ENCODE data around the gene CALML6.

The CALML6 gene

GRCh38 chr1:1900883-1901640 is 14.0 kb upstream of the CALML6 start:
- DNase-seq (ENCODE audit: low read depth, low spot score) = no peak
- Histone ChIP-seq H3K9me3 (ENCODE audit: control insufficient read depth, insufficient read depth, low read length) (no peaks in the 10 kb centered on the region), H3K36me3 (ENCODE audit: control insufficient read depth, insufficient read depth, low read length) (no peaks in the 10 kb centered on the region), H3K27ac (ENCODE audit: low read length) (no peak overlapping the region), H3K27me3 (ENCODE audit: control insufficient read depth, insufficient read depth, low read length) (no peaks in the 10 kb centered on the region), H3K4me1 (ENCODE audit: control insufficient read depth, insufficient read depth, low read length) (peaks cover 3% of the 10 kb centered on the region; the same call in 1 of the 2 replicates), H3K4me3 (ENCODE audit: low read length) (no peak overlapping the region)
- WGBS (ENCODE audit: insufficient coverage, insufficient read length) = no CpG with 5 or more reads among the region's 14 CpGs

- H3K27ac ChIP-seq (ENCODE audit: low read length) = no peak overlapping the region
- DNase-seq (ENCODE audit: low read depth, low spot score) = no peak
- peaks cover 3% of the 10 kb centered on the region; the same call in 1 of the 2 replicates for H3K4me1 ChIP-seq (ENCODE audit: control insufficient read depth, insufficient read depth, low read length)
- no CpG with 5 or more reads among the region's 13 CpGs for whole genome bisulfite sequencing (ENCODE audit: insufficient coverage, insufficient read length)
- no peaks in the 10 kb centered on the region for H3K27me3 ChIP-seq (ENCODE audit: control insufficient read depth, insufficient read depth, low read length)
- no peaks in the 10 kb centered on the region for H3K9me3 ChIP-seq (ENCODE audit: control insufficient read depth, insufficient read depth, low read length)
- H3K36me3 ChIP-seq (ENCODE audit: control insufficient read depth, insufficient read depth, low read length) = no peaks in the 10 kb centered on the region
- H3K4me3 ChIP-seq (ENCODE audit: low read length) = no peak overlapping the region
Observed at GRCh38 chr1:1901641-1902294, 13.3 kb upstream of the CALML6 start.

- H3K4me3 ChIP-seq (ENCODE audit: low read length) = no peak overlapping the region
- no peaks in the 10 kb centered on the region for H3K9me3 ChIP-seq (ENCODE audit: control insufficient read depth, insufficient read depth, low read length)
- H3K4me1 ChIP-seq (ENCODE audit: control insufficient read depth, insufficient read depth, low read length) = peaks cover 3% of the 10 kb centered on the region; the same call in 1 of the 2 replicates
- WGBS (ENCODE audit: insufficient coverage, insufficient read length) = no CpG with 5 or more reads among the region's 12 CpGs
- no peak for DNase-seq (ENCODE audit: low read depth, low spot score)
- no peaks in the 10 kb centered on the region for H3K27me3 ChIP-seq (ENCODE audit: control insufficient read depth, insufficient read depth, low read length)
- H3K27ac ChIP-seq (ENCODE audit: low read length) = no peak overlapping the region
- H3K36me3 ChIP-seq (ENCODE audit: control insufficient read depth, insufficient read depth, low read length) = no peaks in the 10 kb centered on the region
Observed at GRCh38 chr1:1903224-1903623, 11.8 kb upstream of the CALML6 start.

GRCh38 chr1:1906185-1907097 is 8.6 kb upstream of the CALML6 start:
- Histone ChIP-seq H3K4me1 (ENCODE audit: control insufficient read depth, insufficient read depth, low read length) (peaks cover 3% of the 10 kb centered on the region), H3K9me3 (ENCODE audit: control insufficient read depth, insufficient read depth, low read length) (no peaks in the 10 kb centered on the region), H3K27ac (ENCODE audit: low read length) (no peak overlapping the region)

GRCh38 chr1:1907098-1907736 is 7.8 kb upstream of the CALML6 start:
- no peaks in the 10 kb centered on the region for H3K27me3 ChIP-seq (ENCODE audit: control insufficient read depth, insufficient read depth, low read length)
- H3K27ac ChIP-seq (ENCODE audit: low read length) = no peak overlapping the region
- no peaks in the 10 kb centered on the region for H3K9me3 ChIP-seq (ENCODE audit: control insufficient read depth, insufficient read depth, low read length)
- H3K4me3 ChIP-seq (ENCODE audit: low read length) = no peak overlapping the region
- no CpG with 5 or more reads among the region's 8 CpGs for WGBS (ENCODE audit: insufficient coverage, insufficient read length)
- no peaks in the 10 kb centered on the region for H3K36me3 ChIP-seq (ENCODE audit: control insufficient read depth, insufficient read depth, low read length)
- no peak for DNase-seq (ENCODE audit: low read depth, low spot score)
- peaks cover 3% of the 10 kb centered on the region for H3K4me1 ChIP-seq (ENCODE audit: control insufficient read depth, insufficient read depth, low read length)

More at GRCh38 chr1:1906185-1907097, 8.6 kb upstream of the CALML6 start:
- Histone ChIP-seq H3K36me3 (ENCODE audit: control insufficient read depth, insufficient read depth, low read length) (no peaks in the 10 kb centered on the region), H3K4me3 (ENCODE audit: low read length) (no peak overlapping the region), H3K27me3 (ENCODE audit: control insufficient read depth, insufficient read depth, low read length) (no peaks in the 10 kb centered on the region)
- DNase-seq (ENCODE audit: low read depth, low spot score) = no peak
- WGBS (ENCODE audit: insufficient coverage, insufficient read length) = no CpG with 5 or more reads among the region's 15 CpGs

GRCh38 chr1:1908506-1908791 is 6.6 kb upstream of the CALML6 start:
- WGBS (ENCODE audit: insufficient coverage, insufficient read length) = no CpG with 5 or more reads among the region's 21 CpGs
- H3K36me3 ChIP-seq (ENCODE audit: control insufficient read depth, insufficient read depth, low read length) = no peaks in the 10 kb centered on the region
- no peak overlapping the region for H3K27ac ChIP-seq (ENCODE audit: low read length)
- no peaks in the 10 kb centered on the region for H3K9me3 ChIP-seq (ENCODE audit: control insufficient read depth, insufficient read depth, low read length)
- no peaks in the 10 kb centered on the region for H3K27me3 ChIP-seq (ENCODE audit: control insufficient read depth, insufficient read depth, low read length)
- H3K4me1 ChIP-seq (ENCODE audit: control insufficient read depth, insufficient read depth, low read length) = peaks cover 3% of the 10 kb centered on the region
- DNase-seq (ENCODE audit: low read depth, low spot score) = no peak
- H3K4me3 ChIP-seq (ENCODE audit: low read length) = peak overlapping the region; percentile 80; the same call in 1 of the 2 replicates

GRCh38 chr1:1910033-1910465 is 5.0 kb upstream of the CALML6 start:
- Histone ChIP-seq H3K36me3 (ENCODE audit: control insufficient read depth, insufficient read depth, low read length) (no peaks in the 10 kb centered on the region), H3K4me3 (ENCODE audit: low read length) (no peak overlapping the region), H3K9me3 (ENCODE audit: control insufficient read depth, insufficient read depth, low read length) (no peaks in the 10 kb centered on the region), H3K27ac (ENCODE audit: low read length) (no peak overlapping the region), H3K27me3 (ENCODE audit: control insufficient read depth, insufficient read depth, low read length) (no peaks in the 10 kb centered on the region), H3K4me1 (ENCODE audit: control insufficient read depth, insufficient read depth, low read length) (peaks cover 3% of the 10 kb centered on the region)
- no CpG with 5 or more reads among the region's 6 CpGs for WGBS (ENCODE audit: insufficient coverage, insufficient read length)
- no peak for DNase-seq (ENCODE audit: low read depth, low spot score)

- H3K36me3 ChIP-seq (ENCODE audit: control insufficient read depth, insufficient read depth, low read length) = no peaks in the 10 kb centered on the region
- no peak overlapping the region for H3K4me3 ChIP-seq (ENCODE audit: low read length)
- no CpG with 5 or more reads among the region's 22 CpGs for WGBS (ENCODE audit: insufficient coverage, insufficient read length)
- DNase-seq (ENCODE audit: low read depth, low spot score) = no peak
- no peaks in the 10 kb centered on the region for H3K27me3 ChIP-seq (ENCODE audit: control insufficient read depth, insufficient read depth, low read length)
- no peak overlapping the region for H3K27ac ChIP-seq (ENCODE audit: low read length)
- H3K9me3 ChIP-seq (ENCODE audit: control insufficient read depth, insufficient read depth, low read length) = no peaks in the 10 kb centered on the region
- peaks cover 3% of the 10 kb centered on the region for H3K4me1 ChIP-seq (ENCODE audit: control insufficient read depth, insufficient read depth, low read length)
Observed at GRCh38 chr1:1910651-1911331, 4.3 kb upstream of the CALML6 start.

- no peaks in the 10 kb centered on the region for H3K36me3 ChIP-seq (ENCODE audit: control insufficient read depth, insufficient read depth, low read length)
- no peaks in the 10 kb centered on the region for H3K27me3 ChIP-seq (ENCODE audit: control insufficient read depth, insufficient read depth, low read length)
- H3K9me3 ChIP-seq (ENCODE audit: control insufficient read depth, insufficient read depth, low read length) = no peaks in the 10 kb centered on the region
- WGBS (ENCODE audit: insufficient coverage, insufficient read length) = no CpG with 5 or more reads among the region's 13 CpGs
- no peak overlapping the region for H3K4me3 ChIP-seq (ENCODE audit: low read length)
- no peak for DNase-seq (ENCODE audit: low read depth, low spot score)
- no peak overlapping the region for H3K27ac ChIP-seq (ENCODE audit: low read length)
- peaks cover 3% of the 10 kb centered on the region for H3K4me1 ChIP-seq (ENCODE audit: control insufficient read depth, insufficient read depth, low read length)
Observed at GRCh38 chr1:1911350-1912041, 3.6 kb upstream of the CALML6 start.

All from iPS DF 6.9 (cell line).